Stimulated activated CD4-positive, alpha-beta T cell treated with anti-CD3 and anti-CD28 coated beads, Interleukin-1b, Interleukin-23, amount 100 ng/mL, for 24 hours (primary cell): Measurements from ENCODE around the gene PCSK4.
A peak's percentile ranks its signal among the peaks of the same experiment; 100 is the strongest.
"Not testable (repeated sequence)": the region's sequence is repeated elsewhere in the genome, so short reads cannot be mapped to it uniquely, and the experiment has no call there.

ENCODE experiments used
- DNase-seq, 4 experiments: peaks; one replicate each; pipeline ENCODE4 v3.0.0-alpha.2; 2020; ENCODE audit warnings: low read depth in 4 of 4, low spot score in 1 of 4

Gene PCSK4

GRCh38 chr19:1489463-1490310 lies 463 bp downstream of the PCSK4 start:
- DNase-seq, result no peak

GRCh38 chr19:1488282-1488601 lies 1.9 kb downstream of the PCSK4 start:
- DNase-seq, result no peak

GRCh38 chr19:1487576-1488281 lies 2.4 kb downstream of the PCSK4 start:
- no peak for DNase-seq

GRCh38 chr19:1486720-1487575 lies 3.2 kb downstream of the PCSK4 start:
- DNase-seq, result no peak

GRCh38 chr19:1483979-1484428 lies 6.1 kb downstream of the PCSK4 start:
- no peak for DNase-seq

GRCh38 chr19:1483131-1483978 lies 6.8 kb downstream of the PCSK4 start:
- no peak for DNase-seq

- no peak for DNase-seq
Measured at GRCh38 chr19:1482361-1483130, 7.6 kb downstream of the PCSK4 start.

- DNase-seq, result no peak
Measured at GRCh38 chr19:1481893-1482360, 8.2 kb downstream of the PCSK4 start.

GRCh38 chr19:1481224-1481892 lies 8.8 kb downstream of the PCSK4 start:
- no peak for DNase-seq

GRCh38 chr19:1478934-1479707 lies 11.0 kb downstream of the PCSK4 start, which contains the start of gene C19orf25:
TSS of gene C19orf25 (minus strand) at chr19:1479215. CDS start at chr19:1478903, 312 bp downstream.
- peak; percentile 81 to 89 (median 88) for DNase-seq

GRCh38 chr19:1477056-1477455 lies 13.1 kb downstream of the PCSK4 start:
- DNase-seq, result not testable (repeated sequence)

- DNase-seq, result no peak
Measured at GRCh38 chr19:1475751-1476437, 14.3 kb downstream of the PCSK4 start.

- DNase-seq, result no peak
Measured at GRCh38 chr19:1474765-1475351, 15.3 kb downstream of the PCSK4 start.

- DNase-seq, result no peak
Measured at GRCh38 chr19:1474011-1474764, 16.0 kb downstream of the PCSK4 start.

- DNase-seq, result no peak
Measured at GRCh38 chr19:1473085-1473851, 16.9 kb downstream of the PCSK4 start.
